HG03066 (cell line): ENCODE measurements around the gene DGKZ.

ENCODE experiments used
- ATAC-seq: cut with Tn5 transposase; IDR thresholded peaks from one replicate; pipeline ENCODE4 v1.9.1; 2021; ENCODE audit warnings: low read depth; ENCODE audit not compliant: unreplicated experiment

The DGKZ gene

GRCh38 chr11:46322759-46323158 is 24.5 kb upstream of the DGKZ start:
- no peak for ATAC-seq

GRCh38 chr11:46326813-46327416 is 20.3 kb upstream of the DGKZ start:
- no peak for ATAC-seq

GRCh38 chr11:46327829-46328228 is 19.4 kb upstream of the DGKZ start:
- no peak for ATAC-seq

GRCh38 chr11:46330154-46330553 is 17.1 kb upstream of the DGKZ start:
- ATAC-seq = no peak

- ATAC-seq = no peak
These were observed 16.5 kb upstream of the DGKZ start for GRCh38 chr11:46330563-46331281.

- ATAC-seq = no peak
These were observed 15.8 kb upstream of the DGKZ start for GRCh38 chr11:46331282-46331984.

GRCh38 chr11:46332093-46332567 is 15.1 kb upstream of the DGKZ start:
- no peak for ATAC-seq

GRCh38 chr11:46332568-46333393 is 14.5 kb upstream of the DGKZ start:
- no peak for ATAC-seq

GRCh38 chr11:46333394-46333947 is 13.8 kb upstream of the DGKZ start:
- no peak for ATAC-seq

GRCh38 chr11:46334211-46334610 is 13.1 kb upstream of the DGKZ start:
- ATAC-seq = no peak

- no peak for ATAC-seq
These were observed 12.0 kb upstream of the DGKZ start for GRCh38 chr11:46335271-46335670.

- no peak for ATAC-seq
These were observed 11.2 kb upstream of the DGKZ start for GRCh38 chr11:46335890-46336562.

GRCh38 chr11:46336563-46337180 is 10.6 kb upstream of the DGKZ start:
- no peak for ATAC-seq

- no peak for ATAC-seq
These were observed 9.5 kb upstream of the DGKZ start for GRCh38 chr11:46337626-46338345.

GRCh38 chr11:46338636-46338987 is 8.7 kb upstream of the DGKZ start:
- no peak for ATAC-seq

GRCh38 chr11:46338988-46339666 is 8.1 kb upstream of the DGKZ start:
- no peak for ATAC-seq

- no peak for ATAC-seq
These were observed 7.4 kb upstream of the DGKZ start for GRCh38 chr11:46339816-46340215.

GRCh38 chr11:46341454-46341853 is 5.8 kb upstream of the DGKZ start:
- no peak for ATAC-seq
